ENCODE results near the gene PDSS2. TPM values are rescaled to one million over a fixed set of nuclear protein-coding genes. Genes with fewer than 3 reads are reported as not detected.
"Not testable (repeated sequence)": the region's sequence is repeated elsewhere in the genome, so short reads cannot be mapped to it uniquely, and the experiment has no call there.

The PDSS2 gene
- total RNA-seq, 2 experiments from 2014 or later: 12.8 to 15.4 TPM

GRCh38 chr6:107308677-107309076 is 150.7 kb downstream of the PDSS2 start:
- H3K27ac Mint-ChIP-seq: no peak overlapping the region
- no peak for DNase-seq
- no peak for ATAC-seq (ENCODE audit: low read depth)
- peaks cover 2% of the 10 kb centered on the region for H3K4me1 Mint-ChIP-seq
- H3K4me3 Mint-ChIP-seq: no peak overlapping the region
- POLR2A ChIA-PET: no interaction called here
- H3K27me3 Mint-ChIP-seq: peaks cover 2% of the 10 kb centered on the region
- peaks cover 3% of the 10 kb centered on the region for H3K36me3 Mint-ChIP-seq
- H3K9me3 Mint-ChIP-seq: no peaks in the 10 kb centered on the region

DNA sequence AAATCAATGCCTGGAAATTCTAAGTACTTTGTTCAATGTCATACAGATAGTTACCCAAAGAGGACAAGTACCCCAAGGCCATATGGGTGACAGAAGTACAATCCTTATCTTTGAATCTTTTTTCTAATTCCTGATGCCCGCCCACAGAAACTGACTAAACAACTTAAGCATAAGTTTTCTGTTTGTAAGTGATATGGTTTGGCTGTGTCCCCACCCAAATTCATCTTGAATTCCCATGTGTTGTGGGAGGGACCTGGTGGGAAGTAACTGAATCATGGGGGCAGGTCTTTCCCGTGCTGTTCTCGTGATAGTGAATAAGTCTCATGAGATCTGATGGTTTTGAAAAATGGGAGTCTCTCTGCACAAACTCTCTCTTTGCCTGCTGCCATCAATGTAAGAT is 153.4 kb downstream of the PDSS2 start:
- H3K4me1 Mint-ChIP-seq; DNase-seq; H3K36me3 Mint-ChIP-seq; H3K9me3 Mint-ChIP-seq; H3K27ac Mint-ChIP-seq; H3K27me3 Mint-ChIP-seq; POLR2A ChIA-PET; H3K4me3 Mint-ChIP-seq; ATAC-seq (ENCODE audit: low read depth): not testable (repeated sequence)

DNA sequence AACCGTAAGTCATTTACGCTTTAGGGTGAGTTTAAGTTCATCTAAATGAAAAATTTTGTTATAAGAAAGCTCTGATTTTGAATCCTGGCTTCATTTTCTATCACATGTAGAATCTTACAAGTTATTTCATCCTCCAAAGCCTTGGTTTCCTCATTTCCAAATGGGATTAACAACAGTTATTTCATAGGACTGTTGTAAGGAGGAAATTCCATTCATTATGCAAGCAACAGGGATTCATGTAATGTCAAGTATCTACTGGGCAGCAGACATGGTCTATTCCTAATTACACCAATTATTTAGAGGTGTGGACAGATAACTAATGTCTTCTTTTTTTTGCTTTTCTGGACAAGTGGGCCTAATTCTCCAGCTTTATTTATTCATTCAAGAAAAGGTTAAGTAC is 154.0 kb downstream of the PDSS2 start:
- H3K27ac Mint-ChIP-seq: no peak overlapping the region
- peaks cover 2% of the 10 kb centered on the region for H3K4me1 Mint-ChIP-seq
- POLR2A ChIA-PET: no interaction called here
- no peak for DNase-seq
- H3K27me3 Mint-ChIP-seq: peaks cover 2% of the 10 kb centered on the region
- no peak for ATAC-seq (ENCODE audit: low read depth)
- no peak overlapping the region for H3K4me3 Mint-ChIP-seq
- peaks cover 3% of the 10 kb centered on the region for H3K36me3 Mint-ChIP-seq
- H3K9me3 Mint-ChIP-seq: no peaks in the 10 kb centered on the region

DNA sequence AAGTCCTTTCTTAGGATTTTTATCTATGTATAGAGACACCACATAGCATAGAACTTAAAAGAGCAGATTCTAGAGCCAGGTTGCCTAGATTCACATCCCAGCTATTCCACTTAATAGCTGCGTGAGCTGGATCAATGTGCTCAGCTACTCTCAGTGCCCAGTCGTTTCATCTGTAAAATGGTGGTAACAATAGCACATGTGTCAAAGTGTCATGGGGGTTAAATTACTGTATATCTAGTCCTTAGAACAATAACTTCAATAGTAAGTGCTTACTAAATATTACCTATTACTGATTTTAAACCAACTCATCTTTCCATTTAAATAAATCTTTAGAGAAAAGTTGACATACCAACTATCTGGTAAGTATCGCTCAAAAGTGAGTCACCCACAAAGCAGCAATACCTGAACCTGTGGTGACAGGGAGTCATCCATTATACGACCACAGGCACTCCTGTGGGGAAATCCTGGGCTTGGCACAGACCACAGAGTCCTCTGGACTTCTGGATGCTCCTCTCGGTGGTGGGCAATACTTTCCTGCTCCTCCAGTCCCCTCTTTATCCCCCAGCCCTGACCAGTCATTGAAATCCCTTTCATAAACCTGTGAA is 154.8 kb downstream of the PDSS2 start:
- H3K36me3 Mint-ChIP-seq: peaks cover 3% of the 10 kb centered on the region
- H3K27ac Mint-ChIP-seq: no peak overlapping the region
- POLR2A ChIA-PET: no interaction called here

DNA sequence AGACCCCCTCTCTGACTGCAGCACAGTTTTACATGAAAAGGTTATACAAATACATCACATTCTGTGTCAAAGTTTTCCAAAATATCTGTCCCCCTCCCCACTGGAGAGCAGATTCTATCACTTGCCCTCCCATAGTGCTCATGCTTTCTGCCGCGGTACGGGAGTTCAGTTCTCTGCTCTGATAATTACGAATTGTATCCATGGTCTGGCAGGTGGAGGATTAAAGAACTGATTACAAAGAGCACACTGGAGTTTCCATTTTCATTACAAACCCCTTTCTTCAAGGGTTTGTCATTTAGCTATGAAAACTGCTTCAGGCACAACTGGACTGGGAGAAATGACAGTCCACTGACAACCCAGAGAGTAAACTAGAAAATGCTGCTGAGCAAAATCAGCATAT is 166.0 kb downstream of the PDSS2 start:
- Mint-ChIP-seq H3K27ac (no peak overlapping the region), H3K4me3 (no peak overlapping the region), H3K36me3 (no peaks in the 10 kb centered on the region), H3K27me3 (no peaks in the 10 kb centered on the region), H3K9me3 (no peaks in the 10 kb centered on the region), H3K4me1 (no peaks in the 10 kb centered on the region)
- DNase-seq: no peak
- POLR2A ChIA-PET: no interaction called here
- ATAC-seq (ENCODE audit: low read depth): no peak

More for the DNA sequence above, 154.8 kb downstream of the PDSS2 start:
- Mint-ChIP-seq H3K4me1 (peaks cover 2% of the 10 kb centered on the region), H3K27me3 (peaks cover 2% of the 10 kb centered on the region), H3K9me3 (no peaks in the 10 kb centered on the region), H3K4me3 (no peak overlapping the region)
- no peak for ATAC-seq (ENCODE audit: low read depth)
- DNase-seq: no peak

DNA sequence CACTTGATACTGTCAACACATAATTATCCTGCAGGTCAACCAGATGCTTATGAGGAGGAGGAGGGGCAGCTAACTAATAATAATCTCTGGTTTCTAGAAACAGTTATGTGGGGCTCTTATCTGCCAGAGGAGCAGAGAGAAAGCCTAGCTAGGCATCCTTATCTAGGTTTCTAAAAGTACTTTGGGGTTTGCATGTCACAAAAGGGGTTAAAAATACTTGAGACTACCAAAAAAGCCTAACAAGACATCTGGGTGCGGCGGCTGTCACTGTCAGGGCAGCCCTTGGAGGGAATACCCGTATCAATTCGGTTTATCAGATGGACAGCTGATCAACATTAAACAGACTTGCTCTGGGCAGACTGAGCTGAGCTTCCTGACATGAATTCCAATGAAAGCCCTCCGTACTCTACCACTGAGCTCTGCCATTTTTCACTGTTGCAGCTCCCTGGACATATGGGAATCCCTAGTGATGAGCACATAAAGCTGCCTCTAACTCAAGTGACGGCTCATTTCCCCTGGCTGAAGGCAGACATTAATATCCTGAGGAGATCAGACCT is 166.6 kb downstream of the PDSS2 start:
- POLR2A ChIA-PET: no interaction called here
- H3K9me3 Mint-ChIP-seq: no peaks in the 10 kb centered on the region
- no peak overlapping the region for H3K4me3 Mint-ChIP-seq
- ATAC-seq (ENCODE audit: low read depth): no peak
- no peaks in the 10 kb centered on the region for H3K36me3 Mint-ChIP-seq
- no peaks in the 10 kb centered on the region for H3K4me1 Mint-ChIP-seq
- no peak overlapping the region for H3K27ac Mint-ChIP-seq
- DNase-seq: no peak
- H3K27me3 Mint-ChIP-seq: no peaks in the 10 kb centered on the region

- H3K36me3 Mint-ChIP-seq: no peaks in the 10 kb centered on the region
- H3K9me3 Mint-ChIP-seq: no peaks in the 10 kb centered on the region
- H3K4me3 Mint-ChIP-seq: no peak overlapping the region
- no peak overlapping the region for H3K27ac Mint-ChIP-seq
- ATAC-seq (ENCODE audit: low read depth) (no peak), DNase-seq (no peak)
- H3K4me1 Mint-ChIP-seq: no peaks in the 10 kb centered on the region
- POLR2A ChIA-PET: interaction anchor here (0.6 kb wide), 1 partner anchor 1030 kb away, joined by 3 read pairs; no protein-coding TSS in a partner anchor
- H3K27me3 Mint-ChIP-seq: no peaks in the 10 kb centered on the region
Measured at GRCh38 chr6:107290491-107290890, 168.9 kb downstream of the PDSS2 start.

DNA sequence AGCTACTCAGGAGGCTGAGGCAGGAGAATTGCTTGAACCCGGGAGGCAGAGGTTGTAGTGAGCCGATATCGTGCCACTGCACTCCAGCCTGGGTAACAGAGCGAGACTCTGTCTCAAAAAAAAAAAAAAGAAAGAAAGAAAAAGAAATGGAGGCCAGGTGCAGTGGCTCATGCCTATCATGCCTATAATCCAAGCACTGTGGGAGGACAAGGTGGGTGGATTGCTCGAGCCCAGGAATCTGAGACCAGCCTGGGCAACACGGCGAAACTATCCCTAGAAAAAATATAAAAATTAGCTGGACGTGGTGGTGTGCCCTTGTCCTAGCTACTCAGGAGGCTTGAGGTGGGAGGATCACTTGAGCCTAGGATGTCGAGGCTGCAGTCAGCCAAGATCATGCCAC is 170.1 kb downstream of the PDSS2 start:
- H3K27me3 Mint-ChIP-seq; H3K4me1 Mint-ChIP-seq; H3K4me3 Mint-ChIP-seq; H3K9me3 Mint-ChIP-seq; H3K36me3 Mint-ChIP-seq; POLR2A ChIA-PET; H3K27ac Mint-ChIP-seq; ATAC-seq (ENCODE audit: low read depth); DNase-seq: not testable (repeated sequence)

GRCh38 chr6:107285683-107286082 is 173.7 kb downstream of the PDSS2 start:
- DNase-seq; H3K4me3 Mint-ChIP-seq; H3K9me3 Mint-ChIP-seq; H3K36me3 Mint-ChIP-seq; ATAC-seq (ENCODE audit: low read depth); H3K27ac Mint-ChIP-seq; H3K4me1 Mint-ChIP-seq; POLR2A ChIA-PET; H3K27me3 Mint-ChIP-seq: not testable (repeated sequence)

GRCh38 chr6:107284805-107285204 is 174.6 kb downstream of the PDSS2 start:
- H3K36me3 Mint-ChIP-seq: no peaks in the 10 kb centered on the region
- no peaks in the 10 kb centered on the region for H3K4me1 Mint-ChIP-seq
- H3K27me3 Mint-ChIP-seq: no peaks in the 10 kb centered on the region
- POLR2A ChIA-PET: no interaction called here
- H3K27ac Mint-ChIP-seq: no peak overlapping the region
- no peak for ATAC-seq (ENCODE audit: low read depth)
- no peaks in the 10 kb centered on the region for H3K9me3 Mint-ChIP-seq
- no peak for DNase-seq
- H3K4me3 Mint-ChIP-seq: no peak overlapping the region

DNA sequence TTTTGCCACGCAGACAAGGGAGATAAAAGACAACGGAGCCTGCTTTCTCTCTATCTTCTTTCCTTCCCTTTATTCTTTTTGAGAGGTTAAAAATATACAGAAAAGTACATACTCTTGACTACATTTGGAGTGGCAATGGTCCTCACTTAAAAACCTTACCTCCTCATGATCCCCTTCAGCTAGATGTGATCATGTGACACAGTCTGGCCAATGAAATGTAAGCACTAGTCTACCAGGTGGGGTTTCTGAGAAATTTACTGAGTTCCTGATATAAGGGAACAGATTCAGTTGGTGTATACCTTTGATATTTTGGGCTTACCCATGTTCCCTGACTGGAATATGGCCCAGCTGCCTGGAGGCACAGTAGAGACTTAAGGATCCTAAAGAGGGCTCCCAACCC is 178.6 kb downstream of the PDSS2 start:
- Mint-ChIP-seq H3K4me1 (no peaks in the 10 kb centered on the region), H3K36me3 (no peaks in the 10 kb centered on the region), H3K9me3 (no peaks in the 10 kb centered on the region), H3K27ac (no peak overlapping the region), H3K27me3 (no peaks in the 10 kb centered on the region), H3K4me3 (no peak overlapping the region)
- DNase-seq (no peak), ATAC-seq (ENCODE audit: low read depth) (no peak)
- POLR2A ChIA-PET: no interaction called here

GRCh38 chr6:107280001-107280400 is 179.4 kb downstream of the PDSS2 start:
- H3K36me3 Mint-ChIP-seq; H3K4me3 Mint-ChIP-seq; H3K27me3 Mint-ChIP-seq; DNase-seq; H3K4me1 Mint-ChIP-seq; ATAC-seq (ENCODE audit: low read depth); H3K9me3 Mint-ChIP-seq; H3K27ac Mint-ChIP-seq; POLR2A ChIA-PET: not testable (repeated sequence)

GRCh38 chr6:107275330-107275865 is 184.0 kb downstream of the PDSS2 start:
- DNase-seq: no peak
- ATAC-seq (ENCODE audit: low read depth): no peak
- Mint-ChIP-seq H3K36me3 (no peaks in the 10 kb centered on the region), H3K9me3 (no peaks in the 10 kb centered on the region), H3K27ac (no peak overlapping the region), H3K4me1 (no peaks in the 10 kb centered on the region), H3K27me3 (no peaks in the 10 kb centered on the region), H3K4me3 (no peak overlapping the region)
- POLR2A ChIA-PET: no interaction called here

GRCh38 chr6:107274288-107274687 is 185.1 kb downstream of the PDSS2 start:
- H3K27ac Mint-ChIP-seq: no peak overlapping the region
- DNase-seq: no peak
- H3K36me3 Mint-ChIP-seq: no peaks in the 10 kb centered on the region
- H3K4me3 Mint-ChIP-seq: no peak overlapping the region
- no peaks in the 10 kb centered on the region for H3K4me1 Mint-ChIP-seq
- POLR2A ChIA-PET: interaction anchor here (0.7 kb wide), 1 partner anchor 8 kb away, joined by 3 read pairs; no protein-coding TSS in a partner anchor
- H3K9me3 Mint-ChIP-seq: no peaks in the 10 kb centered on the region
- no peak for ATAC-seq (ENCODE audit: low read depth)
- no peaks in the 10 kb centered on the region for H3K27me3 Mint-ChIP-seq
